ENCODE measurements around the gene KCNT2.

GRCh38 chr1:196497817-196498216, 110.4 kb downstream of the KCNT2 start:
- TF ChIP-seq CTCF (IDR thresholded peaks at IDR 0.05; ENCODE audit: low read depth, low read length, missing input control): no peak
- TF ChIP-seq SP1 (IDR thresholded peaks at IDR 0.05): no peak
- TF ChIP-seq, protein P1, sequence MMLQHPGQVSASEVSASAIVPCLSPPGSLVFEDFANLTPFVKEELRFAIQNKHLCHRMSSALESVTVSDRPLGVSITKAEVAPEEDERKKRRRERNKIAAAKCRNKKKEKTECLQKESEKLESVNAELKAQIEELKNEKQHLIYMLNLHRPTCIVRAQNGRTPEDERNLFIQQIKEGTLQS (IDR thresholded peaks at IDR 0.05): no peak
- no peak for TF ChIP-seq TAF1 (conservative IDR thresholded peaks at IDR 0.05)
- TF ChIP-seq EGR1 (IDR thresholded peaks at IDR 0.05; ENCODE audit: low read depth in 2 of 2): no peak
- TF ChIP-seq RAD21 (IDR thresholded peaks at IDR 0.05): no peak
- TF ChIP-seq REST (IDR thresholded peaks at IDR 0.05): no peak
- TF ChIP-seq, protein P2, sequence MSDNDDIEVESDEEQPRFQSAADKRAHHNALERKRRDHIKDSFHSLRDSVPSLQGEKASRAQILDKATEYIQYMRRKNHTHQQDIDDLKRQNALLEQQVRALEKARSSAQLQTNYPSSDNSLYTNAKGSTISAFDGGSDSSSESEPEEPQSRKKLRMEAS (IDR thresholded peaks at IDR 0.05): no peak
- no peak for TF ChIP-seq JUND (IDR thresholded peaks at IDR 0.05)
- TF ChIP-seq HNF4A (conservative IDR thresholded peaks at IDR 0.05): no peak
- TF ChIP-seq, protein P3, sequence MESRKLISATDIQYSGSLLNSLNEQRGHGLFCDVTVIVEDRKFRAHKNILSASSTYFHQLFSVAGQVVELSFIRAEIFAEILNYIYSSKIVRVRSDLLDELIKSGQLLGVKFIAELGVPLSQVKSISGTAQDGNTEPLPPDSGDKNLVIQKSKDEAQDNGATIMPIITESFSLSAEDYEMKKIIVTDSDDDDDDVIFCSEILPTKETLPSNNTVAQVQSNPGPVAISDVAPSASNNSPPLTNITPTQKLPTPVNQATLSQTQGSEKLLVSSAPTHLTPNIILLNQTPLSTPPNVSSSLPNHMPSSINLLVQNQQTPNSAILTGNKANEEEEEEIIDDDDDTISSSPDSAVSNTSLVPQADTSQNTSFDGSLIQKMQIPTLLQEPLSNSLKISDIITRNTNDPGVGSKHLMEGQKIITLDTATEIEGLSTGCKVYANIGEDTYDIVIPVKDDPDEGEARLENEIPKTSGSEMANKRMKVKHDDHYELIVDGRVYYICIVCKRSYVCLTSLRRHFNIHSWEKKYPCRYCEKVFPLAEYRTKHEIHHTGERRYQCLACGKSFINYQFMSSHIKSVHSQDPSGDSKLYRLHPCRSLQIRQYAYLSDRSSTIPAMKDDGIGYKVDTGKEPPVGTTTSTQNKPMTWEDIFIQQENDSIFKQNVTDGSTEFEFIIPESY (IDR thresholded peaks at IDR 0.05): no peak
- TF ChIP-seq GABPA (IDR thresholded peaks at IDR 0.05 in 1 of 2, conservative IDR thresholded peaks at IDR 0.05 in 1 of 2): no peak
- no peak for TF ChIP-seq RXRA (IDR thresholded peaks at IDR 0.05)

All from liver (tissue), 3 donors.